H9 (cell line): ENCODE measurements around the gene SERPINB8. TPM values are rescaled to one million over a fixed set of nuclear protein-coding genes. Genes with fewer than 3 reads are reported as not detected.

Source experiments
- DNase-seq: peaks from one replicate; pipeline ENCODE4 v3.0.0-alpha.2; 2017
- H2AFZ ChIP-seq: one replicate; pipeline ENCODE4 v1.6.1; 2013; ENCODE audit warnings: mild to moderate bottlenecking, low read length, control low read depth, moderate library complexity
- H2AK5ac ChIP-seq: 2 replicates; pipeline ENCODE4 v1.6.1; 2013; ENCODE audit warnings: low read length, control low read depth, mixed read lengths; ENCODE audit not compliant: insufficient read length
- H2BK120ac ChIP-seq: one replicate; pipeline ENCODE4 v1.6.1; 2013; ENCODE audit warnings: low read depth, mild to moderate bottlenecking, low read length, control low read depth, inconsistent platforms; ENCODE audit not compliant: poor library complexity, severe bottlenecking
- H2BK12ac ChIP-seq: 2 replicates; pipeline ENCODE4 v1.6.1; 2013; ENCODE audit warnings: low read length, control low read depth, mixed read lengths, low read depth; ENCODE audit not compliant: insufficient read length
- H2BK15ac ChIP-seq: 2 replicates; pipeline ENCODE4 v1.6.1; 2013; ENCODE audit warnings: low read depth, low read length, control low read depth
- H2BK20ac ChIP-seq: one replicate; pipeline ENCODE4 v1.6.1; 2013; ENCODE audit warnings: low read depth, mild to moderate bottlenecking, low read length, control low read depth, inconsistent platforms; ENCODE audit not compliant: poor library complexity, severe bottlenecking
- H2BK5ac ChIP-seq: 2 replicates; pipeline ENCODE4 v1.6.1; 2013; ENCODE audit warnings: low read length, control low read depth, mixed read lengths; ENCODE audit not compliant: insufficient read length
- H3K14ac ChIP-seq: 2 replicates; pipeline ENCODE4 v1.6.1; 2013; ENCODE audit warnings: low read length, control low read depth; ENCODE audit not compliant: insufficient read depth
- H3K18ac ChIP-seq: 2 replicates; pipeline ENCODE4 v1.6.1; 2013; ENCODE audit warnings: low read depth, mild to moderate bottlenecking, mixed read lengths, low read length, control low read depth; ENCODE audit not compliant: insufficient read length
- H3K23ac ChIP-seq: 2 replicates; pipeline ENCODE4 v1.6.1; 2013; ENCODE audit warnings: low read length, control low read depth, mixed read lengths, low read depth; ENCODE audit not compliant: insufficient read length
- H3K23me2 ChIP-seq: 2 replicates; pipeline ENCODE4 v1.6.1; 2013; ENCODE audit warnings: low read depth, mild to moderate bottlenecking, mixed read lengths, low read length, control low read depth; ENCODE audit not compliant: insufficient read length, poor library complexity, severe bottlenecking
- H3K27ac ChIP-seq: 2 replicates; pipeline ENCODE4 v1.5.1; 2013; ENCODE audit warnings: low read length, control low read depth, mixed read lengths, low read depth; ENCODE audit not compliant: insufficient read length
- H3K27me3 ChIP-seq: 2 replicates; pipeline ENCODE4 v1.6.1; 2013; ENCODE audit warnings: low read length, control low read depth, inconsistent platforms; ENCODE audit not compliant: insufficient read depth
- H3K4ac ChIP-seq: 2 replicates; pipeline ENCODE4 v1.6.1; 2013; ENCODE audit warnings: low read depth, mild to moderate bottlenecking, control low read depth, inconsistent platforms, low read length, moderate library complexity
- H3K4me1 ChIP-seq: 2 replicates; pipeline ENCODE4 v1.6.1; 2013; ENCODE audit warnings: low read length, control low read depth, inconsistent platforms; ENCODE audit not compliant: insufficient read depth
- H3K4me2 ChIP-seq: 2 replicates; pipeline ENCODE4 v1.6.1; 2013; ENCODE audit warnings: low read length, control low read depth, mixed read lengths; ENCODE audit not compliant: insufficient read length, insufficient read depth
- H3K56ac ChIP-seq: 2 replicates; pipeline ENCODE4 v1.6.1; 2013; ENCODE audit warnings: low read depth, mild to moderate bottlenecking, mixed read lengths, low read length, control low read depth; ENCODE audit not compliant: insufficient read length
- H3K79me1 ChIP-seq: 2 replicates; pipeline ENCODE4 v1.6.1; 2013; ENCODE audit warnings: low read depth, mild to moderate bottlenecking, moderate library complexity, low read length, control low read depth, inconsistent platforms; ENCODE audit not compliant: insufficient read depth, poor library complexity, severe bottlenecking
- H3K79me2 ChIP-seq: 2 replicates; pipeline ENCODE4 v1.6.1; 2013; ENCODE audit warnings: low read length, control low read depth, inconsistent platforms; ENCODE audit not compliant: insufficient read depth
- H3K9ac ChIP-seq: 2 replicates; pipeline ENCODE4 v1.6.1; 2013; ENCODE audit warnings: low read length, control low read depth, mixed read lengths; ENCODE audit not compliant: insufficient read length; ENCODE audit errors: extremely low read depth
- H3K9me3 ChIP-seq: one replicate; pipeline ENCODE4 v1.6.1; 2013; ENCODE audit warnings: low read depth, low read length, inconsistent platforms; ENCODE audit not compliant: control insufficient read depth
- H3T11ph ChIP-seq: one replicate; pipeline ENCODE4 v1.6.1; 2013; ENCODE audit warnings: mild to moderate bottlenecking, low read length, control low read depth, inconsistent platforms
- H4K20me1 ChIP-seq: one replicate; pipeline ENCODE4 v1.6.1; 2013; ENCODE audit not compliant: control insufficient read depth, insufficient read length, insufficient read depth
- H4K5ac ChIP-seq: 2 replicates; pipeline ENCODE4 v1.6.1; 2013; ENCODE audit warnings: low read depth, mild to moderate bottlenecking, mixed read lengths, low read length, control low read depth; ENCODE audit not compliant: insufficient read length
- H4K8ac ChIP-seq: replicated peaks from 2 replicates; pipeline ENCODE4 v1.6.1; 2013; ENCODE audit warnings: low read length, control low read depth, mixed read lengths, low read depth; ENCODE audit not compliant: insufficient read length
- H4K91ac ChIP-seq: 2 replicates; pipeline ENCODE4 v1.6.1; 2013; ENCODE audit warnings: low read depth, mild to moderate bottlenecking, moderate library complexity, mixed read lengths, low read length, control low read depth; ENCODE audit not compliant: insufficient read length
- H3K27ac Mint-ChIP-seq, 3 experiments: 2 replicates in 2 of 3; 3 replicates in 1 of 3; pipeline ENCODE4 v1.8.0; 2020 to 2021; ENCODE audit warnings: mixed read lengths in 3 of 3, mild to moderate bottlenecking in 1 of 3, moderate library complexity in 1 of 3
- H3K27me3 Mint-ChIP-seq: 2 replicates; pipeline ENCODE4 v1.8.0; 2021; ENCODE audit warnings: low read depth, mild to moderate bottlenecking, moderate library complexity, mixed read lengths
- H3K36me3 Mint-ChIP-seq, 3 experiments: 2 replicates in 2 of 3; 3 replicates in 1 of 3; pipeline ENCODE4 v1.8.0; 2020 to 2021; ENCODE audit warnings: low read depth in 3 of 3, mixed read lengths in 3 of 3; ENCODE audit not compliant: insufficient read depth in 1 of 3
- H3K4me1 Mint-ChIP-seq, 2 experiments: 2 replicates each; pipeline ENCODE4 v1.8.0; 2020; ENCODE audit warnings: mixed read lengths in 2 of 2
- H3K4me3 Mint-ChIP-seq, 2 experiments: 2 replicates in 1 of 2; 3 replicates in 1 of 2; pipeline ENCODE4 v1.8.0; 2020 to 2021; ENCODE audit warnings: mild to moderate bottlenecking in 2 of 2, mixed read lengths in 2 of 2, moderate library complexity in 1 of 2
- H3K9me3 Mint-ChIP-seq, 2 experiments: 2 replicates in 1 of 2; 3 replicates in 1 of 2; pipeline ENCODE4 v1.8.0; 2020; ENCODE audit warnings: mild to moderate bottlenecking in 2 of 2, mixed read lengths in 2 of 2, moderate library complexity in 1 of 2
- CTCF ChIP-seq: fragments of 200-600 bp; sonication (generic); conservative IDR thresholded peaks from 3 replicates; pipeline ENCODE4 v1.8.0; 2021; ENCODE audit warnings: antibody characterized with exemption, mild to moderate bottlenecking
- whole genome bisulfite sequencing: extraction: QIAGEN DNeasy Blood & Tissue Kit; methylation state at CpG from one replicate; pipeline ENCODE4 v1.1.7; 2013; ENCODE audit warnings: missing lambda C conversion rate, low lambda C conversion rate, mixed read lengths; ENCODE audit not compliant: insufficient read length; ENCODE audit errors: extremely low coverage; 5-methylcytosine and 5-hydroxymethylcytosine counted together
- total RNA-seq: library from RNA; stranded (reverse); gene quantifications from 2 replicates; pipeline ENCODE4 v1.2.1, GENCODE V29; 2021

Gene SERPINB8
- total RNA-seq, 1 experiment from 2014 or later = 2.1 TPM

- H3K4me1 Mint-ChIP-seq = peaks cover 9 to 15% of the 10 kb centered on the region in 2 experiments
- Histone ChIP-seq H3K27ac (no peak overlapping the region), H3K27me3 (no peaks in the 10 kb centered on the region)
Measured at GRCh38 chr18:64026350-64026749, 56.5 kb downstream of the SERPINB8 start.

More at GRCh38 chr18:64026350-64026749, 56.5 kb downstream of the SERPINB8 start:
- H3K4ac ChIP-seq = no peak overlapping the region
- H3K79me1 ChIP-seq = no peaks in the 10 kb centered on the region
- H2AFZ ChIP-seq = no peak overlapping the region
- H3K4me2 ChIP-seq = no peak overlapping the region
- no peak overlapping the region for H2BK20ac ChIP-seq
- peaks cover 0 to 2% of the 10 kb centered on the region in 2 experiments; a peak in 2 of 5 replicates for H3K9me3 Mint-ChIP-seq
- H2BK15ac ChIP-seq = no peak overlapping the region
- no peak overlapping the region for H3T11ph ChIP-seq
- no peak overlapping the region for H4K91ac ChIP-seq
- no peak overlapping the region for H3K9ac ChIP-seq
- no peak overlapping the region for H3K23ac ChIP-seq
- H2BK5ac ChIP-seq = no peak overlapping the region
- H4K20me1 ChIP-seq = no peaks in the 10 kb centered on the region
- H3K4me3 Mint-ChIP-seq = no peak overlapping the region
- H2BK120ac ChIP-seq = no peak overlapping the region
- no peaks in the 10 kb centered on the region for H3K9me3 ChIP-seq
- no peak overlapping the region for H3K14ac ChIP-seq
- H2AK5ac ChIP-seq = no peak overlapping the region
- DNase-seq = no peak
- no peak overlapping the region for H3K56ac ChIP-seq
- H4K8ac ChIP-seq = no peak overlapping the region
- H3K27me3 Mint-ChIP-seq = no peaks in the 10 kb centered on the region; the same call in 1 of the 2 replicates
- no peak for TF ChIP-seq CTCF
- no peak overlapping the region for H2BK12ac ChIP-seq
- WGBS = 100% methylated on average over 1 of the region's 20 CpGs
- H3K27ac Mint-ChIP-seq = peak overlapping the region in 1 of 3 experiments; percentile 10; a peak in 1 of 7 replicates
- H3K18ac ChIP-seq = no peak overlapping the region
- H3K4me1 ChIP-seq = no peaks in the 10 kb centered on the region; the same call in 1 of the 2 replicates
- no peaks in the 10 kb centered on the region for H3K23me2 ChIP-seq
- no peak overlapping the region for H4K5ac ChIP-seq
- H3K79me2 ChIP-seq = no peaks in the 10 kb centered on the region
- H3K36me3 Mint-ChIP-seq = peaks cover 0 to 3% (median 0%) of the 10 kb centered on the region in 3 experiments; a peak in 3 of 7 replicates
